Hepatocyte (in vitro differentiated cells): ENCODE measurements around the gene NUCKS1.

Source experiments
- CTCF ChIP-seq: fragments of 200-600 bp; sonication (generic); IDR thresholded peaks from 2 replicates; pipeline ENCODE4 v1.5.1; 2016; ENCODE audit warnings: antibody characterized with exemption, mild to moderate bottlenecking; ENCODE audit not compliant: poor library complexity
- EZH2 ChIP-seq: fragments of 200-600 bp; sonication (generic); IDR thresholded peaks from 2 replicates; pipeline ENCODE4 v1.6.1; 2016; ENCODE audit warnings: antibody characterized with exemption, mild to moderate bottlenecking, borderline replicate concordance

- TF ChIP-seq CTCF (no peak), EZH2 (no peak)
Observed at GRCh38 chr1:205794011-205794730, 44.2 kb upstream of the NUCKS1 start.
